ENCODE results near the gene NKRF. TPM values are rescaled to one million over a fixed set of nuclear protein-coding genes. Genes with fewer than 3 reads are reported as not detected.

The NKRF gene
- total RNA-seq, 2 experiments from 2014 or later = 13.8 to 14.7 TPM

DNA sequence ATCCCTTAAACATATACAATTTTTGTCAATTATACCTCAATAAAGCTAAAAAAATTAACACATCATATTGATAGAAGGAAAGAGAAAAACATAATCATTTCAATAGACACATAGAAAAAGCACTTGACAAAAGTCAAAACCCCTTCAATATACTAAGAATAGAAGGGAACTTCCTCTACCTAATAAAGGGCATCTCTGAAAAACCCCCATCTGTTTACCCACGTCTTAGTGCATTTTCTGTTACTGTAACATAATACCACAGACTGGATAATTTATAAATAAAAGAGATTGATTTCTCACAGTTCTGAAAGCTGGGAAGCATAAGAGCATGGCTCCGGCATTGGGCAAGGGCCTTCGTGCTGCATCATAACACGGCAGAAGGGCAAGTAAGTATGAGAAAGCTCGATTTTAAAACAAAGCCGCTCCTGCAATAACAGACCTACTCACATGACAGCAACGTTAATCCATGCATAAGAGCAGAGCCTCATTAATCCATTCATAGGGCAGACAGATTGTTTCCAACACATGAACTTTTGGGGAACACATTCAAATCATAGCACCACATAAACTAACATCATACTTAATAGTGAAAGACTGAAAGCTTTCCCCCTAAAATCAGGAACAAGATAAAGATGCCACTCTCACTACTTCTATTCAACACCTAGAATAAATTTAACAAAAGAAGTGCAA is 56.8 kb downstream of the NKRF start:
- H3K27ac Mint-ChIP-seq = no peak overlapping the region
- no peaks in the 10 kb centered on the region for H3K27me3 Mint-ChIP-seq
- H3K36me3 Mint-ChIP-seq (ENCODE audit: low read depth) = no peaks in the 10 kb centered on the region
- H3K4me3 Mint-ChIP-seq = no peak overlapping the region
- H3K9me3 Mint-ChIP-seq = no peaks in the 10 kb centered on the region
- ChIA-PET CTCF (no interaction called here), POLR2A (no interaction called here)
- DNase-seq = no peak
- H3K4me1 Mint-ChIP-seq = no peaks in the 10 kb centered on the region

DNA sequence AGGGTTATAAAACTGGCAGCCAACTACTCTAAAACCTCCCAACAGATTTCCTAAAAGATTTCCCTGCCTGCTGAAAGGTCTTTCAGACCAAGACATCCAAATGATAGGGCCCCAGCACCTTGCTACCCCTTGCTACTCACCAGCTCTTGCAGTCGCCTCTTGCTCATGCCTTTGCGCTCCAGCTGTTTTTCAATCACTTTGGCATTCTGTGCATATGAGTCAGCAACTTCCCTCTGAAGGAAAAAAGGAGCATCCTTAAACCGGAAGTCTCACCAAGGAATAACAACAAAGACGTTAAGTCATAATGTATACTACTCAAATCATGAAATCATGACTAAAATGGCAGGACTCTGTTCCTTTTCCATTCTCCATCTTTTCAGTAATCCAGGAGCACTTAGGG is 65.0 kb downstream of the NKRF start:
- Mint-ChIP-seq H3K36me3 (ENCODE audit: low read depth) (peaks cover 3% of the 10 kb centered on the region), H3K9me3 (no peaks in the 10 kb centered on the region), H3K4me3 (no peak overlapping the region), H3K27me3 (no peaks in the 10 kb centered on the region), H3K27ac (no peak overlapping the region), H3K4me1 (no peaks in the 10 kb centered on the region)
- ChIA-PET POLR2A (no interaction called here), CTCF (no interaction called here)
- no peak for DNase-seq

DNA sequence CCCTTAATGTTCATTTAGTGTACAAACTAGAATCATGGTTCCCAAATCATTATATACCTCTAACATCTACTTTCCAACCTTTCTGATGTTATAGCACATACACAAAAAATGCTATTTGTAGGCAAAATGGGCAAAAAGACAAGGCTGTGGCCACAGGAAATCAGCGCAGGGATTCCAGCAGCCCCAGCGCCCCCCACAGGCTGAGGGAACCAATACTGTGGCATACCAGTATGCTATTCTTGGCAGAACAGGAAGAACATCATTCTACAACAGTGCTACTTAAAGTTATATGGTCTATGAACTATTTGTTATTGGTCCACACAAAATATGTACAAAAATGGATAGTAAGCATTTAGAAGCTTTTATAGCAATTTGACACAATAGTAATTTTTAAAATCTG is 66.4 kb downstream of the NKRF start:
- no peaks in the 10 kb centered on the region for H3K4me1 Mint-ChIP-seq
- DNase-seq = peak; percentile 17
- no peak overlapping the region for H3K4me3 Mint-ChIP-seq
- no peak overlapping the region for H3K27ac Mint-ChIP-seq
- ChIA-PET POLR2A (no interaction called here), CTCF (interaction anchor here (1.1 kb wide), 1 partner anchor 23 kb away, joined by 3 read pairs; no protein-coding TSS in a partner anchor)
- peaks cover 3% of the 10 kb centered on the region for H3K36me3 Mint-ChIP-seq (ENCODE audit: low read depth)
- no peaks in the 10 kb centered on the region for H3K9me3 Mint-ChIP-seq
- H3K27me3 Mint-ChIP-seq = no peaks in the 10 kb centered on the region

Other genes starting within 250 kb of the NKRF start
- gene SLC25A43, start 207.1 kb downstream of the NKRF start, total RNA-seq = 1 to 10 TPM; 5.2 to 5.9 TPM
- gene SLC25A5, start 138.0 kb downstream of the NKRF start, total RNA-seq = 100 to 1,000 TPM; 403 TPM
- gene STEEP1, start 41.0 kb downstream of the NKRF start, total RNA-seq = 10 to 100 TPM; 17.7 to 17.9 TPM
- 10 to 100 TPM; 76.2 to 79.6 TPM for gene UBE2A, start 31.9 kb downstream of the NKRF start, total RNA-seq
- gene SEPTIN6, start 86.7 kb upstream of the NKRF start, total RNA-seq = 100 to 1,000 TPM; 214 to 219 TPM
- gene SOWAHD, start 152.2 kb upstream of the NKRF start, total RNA-seq = 1 to 10 TPM; 1.9 TPM
- gene RPL39, start 185.2 kb upstream of the NKRF start, total RNA-seq = 1,000 to 10,000 TPM; 2,056 to 2,070 TPM
- 10 to 100 TPM in 1 of 2 experiments, 1 to 10 TPM in 1; 9.4 to 11.2 TPM for gene UPF3B, start 246.5 kb upstream of the NKRF start, total RNA-seq

Data from activated CD4-positive, alpha-beta memory T cell treated with anti-CD3 and anti-CD28 coated beads, Interleukin-2, amount 10 ng/mL, durations not matched to agents 7 days and 5 days (primary cell).